Measurements from ENCODE around the gene TSPEAR. TPM values are rescaled to one million over a fixed set of nuclear protein-coding genes. Genes with fewer than 3 reads are reported as not detected.

Gene TSPEAR
- polyA plus RNA-seq, 1 donor = 0.13 TPM

GRCh38 chr21:44518686-44519085 is 192.7 kb downstream of the TSPEAR start:
- DNase-seq (ENCODE audit: low read depth) = no peak

GRCh38 chr21:44517175-44517899 is 194.0 kb downstream of the TSPEAR start:
- DNase-seq (ENCODE audit: low read depth) = no peak

GRCh38 chr21:44516828-44517174 is 194.6 kb downstream of the TSPEAR start:
- no peak for DNase-seq (ENCODE audit: low read depth)

- no peak for DNase-seq (ENCODE audit: low read depth)
Measured at GRCh38 chr21:44516342-44516741, 195.0 kb downstream of the TSPEAR start.

- no peak for DNase-seq (ENCODE audit: low read depth)
Measured at GRCh38 chr21:44515359-44516165, 195.8 kb downstream of the TSPEAR start.

- DNase-seq (ENCODE audit: low read depth) = no peak
Measured at GRCh38 chr21:44514746-44515358, 196.5 kb downstream of the TSPEAR start.

GRCh38 chr21:44514218-44514520 is 197.2 kb downstream of the TSPEAR start:
- DNase-seq (ENCODE audit: low read depth) = no peak

- DNase-seq (ENCODE audit: low read depth) = no peak
Measured at GRCh38 chr21:44513389-44514217, 197.8 kb downstream of the TSPEAR start.

GRCh38 chr21:44512496-44513388 is 198.6 kb downstream of the TSPEAR start:
- DNase-seq (ENCODE audit: low read depth) = no peak

- no peak for DNase-seq (ENCODE audit: low read depth)
Measured at GRCh38 chr21:44511938-44512275, 199.5 kb downstream of the TSPEAR start.

- DNase-seq (ENCODE audit: low read depth) = no peak
Measured at GRCh38 chr21:44511219-44511937, 200.0 kb downstream of the TSPEAR start.

- no peak for DNase-seq (ENCODE audit: low read depth)
Measured at GRCh38 chr21:44510508-44511218, 200.7 kb downstream of the TSPEAR start.

GRCh38 chr21:44510109-44510507 is 201.3 kb downstream of the TSPEAR start:
- no peak for DNase-seq (ENCODE audit: low read depth)

- DNase-seq (ENCODE audit: low read depth) = no peak
Measured at GRCh38 chr21:44509539-44509938, 201.8 kb downstream of the TSPEAR start.

GRCh38 chr21:44508711-44509445 is 202.5 kb downstream of the TSPEAR start:
- DNase-seq (ENCODE audit: low read depth) = no peak

GRCh38 chr21:44508426-44508710 is 203.0 kb downstream of the TSPEAR start:
- no peak for DNase-seq (ENCODE audit: low read depth)

- DNase-seq (ENCODE audit: low read depth) = no peak
Measured at GRCh38 chr21:44507673-44508425, 203.5 kb downstream of the TSPEAR start.
